Measurements from ENCODE around the gene LCE1D.

The LCE1D gene

DNA sequence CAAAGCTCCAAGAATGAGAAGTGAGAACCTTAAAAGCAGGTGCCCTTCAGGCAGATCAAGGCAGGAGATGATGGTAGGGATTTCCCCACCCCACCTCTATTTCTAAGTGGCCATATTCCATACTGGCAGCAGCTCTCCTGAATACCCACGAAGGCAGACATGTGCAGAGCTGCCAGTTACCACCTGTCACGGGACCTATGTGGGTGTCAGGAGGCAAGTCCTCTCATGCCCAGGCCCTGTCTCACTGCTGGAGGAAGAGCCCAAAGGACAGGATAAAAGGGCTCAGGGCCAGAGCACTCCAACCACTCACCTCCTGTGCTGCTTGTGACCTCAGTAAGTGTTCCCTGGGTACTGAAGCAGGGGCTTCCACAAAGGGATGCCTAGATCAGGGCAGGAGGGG, 14.5 kb downstream of the LCE1D start:
- TF ChIP-seq, protein P1, sequence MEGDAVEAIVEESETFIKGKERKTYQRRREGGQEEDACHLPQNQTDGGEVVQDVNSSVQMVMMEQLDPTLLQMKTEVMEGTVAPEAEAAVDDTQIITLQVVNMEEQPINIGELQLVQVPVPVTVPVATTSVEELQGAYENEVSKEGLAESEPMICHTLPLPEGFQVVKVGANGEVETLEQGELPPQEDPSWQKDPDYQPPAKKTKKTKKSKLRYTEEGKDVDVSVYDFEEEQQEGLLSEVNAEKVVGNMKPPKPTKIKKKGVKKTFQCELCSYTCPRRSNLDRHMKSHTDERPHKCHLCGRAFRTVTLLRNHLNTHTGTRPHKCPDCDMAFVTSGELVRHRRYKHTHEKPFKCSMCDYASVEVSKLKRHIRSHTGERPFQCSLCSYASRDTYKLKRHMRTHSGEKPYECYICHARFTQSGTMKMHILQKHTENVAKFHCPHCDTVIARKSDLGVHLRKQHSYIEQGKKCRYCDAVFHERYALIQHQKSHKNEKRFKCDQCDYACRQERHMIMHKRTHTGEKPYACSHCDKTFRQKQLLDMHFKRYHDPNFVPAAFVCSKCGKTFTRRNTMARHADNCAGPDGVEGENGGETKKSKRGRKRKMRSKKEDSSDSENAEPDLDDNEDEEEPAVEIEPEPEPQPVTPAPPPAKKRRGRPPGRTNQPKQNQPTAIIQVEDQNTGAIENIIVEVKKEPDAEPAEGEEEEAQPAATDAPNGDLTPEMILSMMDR (IDR thresholded peaks at IDR 0.05; ENCODE audit: low read depth, low read length): no peak
- DNase-seq (ENCODE audit: extremely low read depth, low read depth): no peak

DNA sequence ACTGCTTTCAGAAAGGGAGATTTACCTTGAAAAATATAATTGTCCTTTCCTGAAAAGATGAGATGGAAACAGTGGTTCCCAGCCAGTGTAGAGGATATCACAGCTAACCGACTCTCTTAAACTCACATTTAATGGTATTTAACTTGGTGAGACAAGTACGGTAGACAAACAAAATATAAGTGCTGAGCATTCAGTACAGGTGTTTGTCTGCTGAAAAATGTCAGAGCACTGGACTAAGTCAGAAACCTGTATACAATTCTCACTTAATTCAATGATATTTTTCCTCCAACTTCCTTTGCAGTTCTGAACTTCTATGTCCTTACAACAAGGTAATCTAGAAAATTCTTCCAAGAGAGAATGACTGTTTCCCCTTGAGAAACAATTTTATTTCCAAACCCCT, 15.2 kb downstream of the LCE1D start, which contains the start of gene LCE1B:
Gene LCE1B (plus strand): TSS at position 301 of the 400 bp plus-strand sequence. CDS start 476 bp downstream, outside the sequence.
- no peak for DNase-seq (ENCODE audit: extremely low read depth, low read depth)
- TF ChIP-seq, protein P1 (IDR thresholded peaks at IDR 0.05; ENCODE audit: low read depth, low read length): no peak

DNA sequence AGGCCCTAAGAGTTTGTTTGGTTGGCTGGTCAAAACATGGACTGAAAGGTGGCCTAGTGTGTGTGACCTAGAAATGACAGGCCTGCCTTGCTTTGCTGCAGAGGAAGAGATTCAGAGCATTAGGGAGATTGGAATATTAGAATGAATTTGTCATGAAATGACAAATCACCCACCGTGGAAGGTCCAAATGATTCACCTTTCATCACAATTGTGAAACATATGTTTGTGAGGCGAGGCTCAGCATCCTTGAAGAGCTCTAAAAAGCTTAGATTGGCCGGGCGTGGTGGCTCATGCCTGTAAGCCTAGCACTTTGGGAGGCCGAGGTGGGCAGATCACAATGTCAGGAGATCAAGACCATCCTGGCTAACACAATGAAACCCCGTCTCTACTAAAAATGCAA, 20.8 kb downstream of the LCE1D start:
- TF ChIP-seq, protein P1 (IDR thresholded peaks at IDR 0.05; ENCODE audit: low read depth, low read length): no peak
- DNase-seq (ENCODE audit: extremely low read depth, low read depth): no peak

DNA sequence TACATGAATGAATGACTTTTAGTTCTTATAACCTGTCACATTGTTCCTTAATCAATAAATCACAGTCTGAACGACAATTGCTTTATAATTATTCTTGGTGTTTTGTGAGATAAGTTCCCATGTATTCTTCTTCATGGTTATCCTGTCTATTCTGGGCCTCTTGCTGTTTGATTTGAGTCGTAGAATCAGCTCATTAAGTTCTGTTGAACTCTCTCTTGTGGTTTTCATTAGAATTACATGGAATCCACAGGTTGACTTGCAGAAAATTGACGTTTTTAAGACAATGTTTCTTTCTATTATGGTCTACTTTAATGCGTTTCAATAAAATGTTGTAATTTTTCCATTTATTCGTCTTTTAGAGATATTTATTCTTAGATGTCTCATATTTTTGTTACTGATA, 26.8 kb downstream of the LCE1D start:
- TF ChIP-seq, protein P1 (IDR thresholded peaks at IDR 0.05; ENCODE audit: low read depth, low read length): no peak

DNA sequence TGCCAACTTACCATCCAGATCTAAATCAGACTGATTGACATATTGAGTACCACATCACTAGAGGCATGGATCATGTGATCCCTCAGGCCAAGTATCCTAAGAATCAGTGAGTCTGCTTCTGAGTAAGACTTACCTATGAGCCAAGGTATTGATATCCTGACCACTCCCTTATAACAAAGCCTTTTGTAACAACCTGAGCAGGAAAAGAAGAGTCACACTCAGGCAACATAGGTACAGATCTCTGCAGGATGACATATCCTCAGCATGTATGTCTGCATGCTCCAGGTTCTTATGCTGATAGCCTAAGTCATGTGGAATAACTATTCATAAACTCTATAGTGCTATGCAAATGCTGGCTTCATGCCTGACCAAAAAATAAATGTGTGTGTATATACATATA, 28.4 kb downstream of the LCE1D start:
- DNase-seq (ENCODE audit: extremely low read depth, low read depth): no peak
- TF ChIP-seq, protein P1 (IDR thresholded peaks at IDR 0.05; ENCODE audit: low read depth, low read length): no peak

More for the DNA sequence above, 26.8 kb downstream of the LCE1D start:
- no peak for DNase-seq (ENCODE audit: extremely low read depth, low read depth)

DNA sequence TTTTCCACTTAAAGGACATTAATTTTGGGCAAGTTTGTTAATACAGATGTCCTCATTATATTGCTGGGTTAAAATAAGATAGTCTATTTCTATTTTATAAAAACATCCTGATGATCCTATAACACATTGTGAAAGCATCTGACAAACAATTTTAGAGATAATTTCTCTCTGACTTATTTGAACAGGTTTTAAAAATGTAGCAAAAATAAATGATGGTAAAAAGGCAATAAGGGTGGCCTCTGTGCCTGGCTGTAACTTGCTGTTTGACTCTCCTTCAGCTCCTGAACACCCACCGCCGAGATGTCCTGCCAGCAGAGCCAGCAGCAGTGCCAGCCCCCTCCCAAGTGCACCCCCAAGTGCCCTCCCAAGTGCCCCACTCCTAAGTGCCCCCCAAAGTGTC, 30.7 kb downstream of the LCE1D start, which contains the start of gene LCE1A:
Gene LCE1A (plus strand): TSS at position 301 of the 400 bp plus-strand sequence. CDS start 0 bp downstream, at position 301.
- TF ChIP-seq, protein P1 (IDR thresholded peaks at IDR 0.05; ENCODE audit: low read depth, low read length): no peak
- DNase-seq (ENCODE audit: extremely low read depth, low read depth): no peak

DNA sequence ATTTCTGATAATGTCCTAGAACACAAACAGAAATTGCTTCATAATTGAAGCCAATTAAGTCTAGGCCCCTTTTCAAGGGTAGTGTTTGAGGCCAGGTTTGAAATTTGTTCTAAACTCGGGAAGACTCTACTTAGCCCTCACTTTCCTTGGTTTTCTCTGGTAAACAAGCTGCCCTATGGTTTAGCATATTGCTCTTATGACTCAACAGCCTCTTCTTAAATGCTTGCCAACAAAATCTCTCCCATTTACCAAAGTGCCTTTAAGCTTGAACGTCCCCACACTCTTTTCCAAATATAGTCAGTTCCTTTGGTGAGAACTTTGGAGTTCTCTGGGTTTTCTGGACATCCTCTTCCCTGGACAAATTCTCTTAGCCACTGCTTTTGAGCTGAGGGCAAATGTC, 40.3 kb downstream of the LCE1D start:
- DNase-seq (ENCODE audit: extremely low read depth, low read depth): no peak
- TF ChIP-seq, protein P1 (IDR thresholded peaks at IDR 0.05; ENCODE audit: low read depth, low read length): no peak
